ENCODE measurements around the gene FBXL7.

Gene FBXL7

DNA sequence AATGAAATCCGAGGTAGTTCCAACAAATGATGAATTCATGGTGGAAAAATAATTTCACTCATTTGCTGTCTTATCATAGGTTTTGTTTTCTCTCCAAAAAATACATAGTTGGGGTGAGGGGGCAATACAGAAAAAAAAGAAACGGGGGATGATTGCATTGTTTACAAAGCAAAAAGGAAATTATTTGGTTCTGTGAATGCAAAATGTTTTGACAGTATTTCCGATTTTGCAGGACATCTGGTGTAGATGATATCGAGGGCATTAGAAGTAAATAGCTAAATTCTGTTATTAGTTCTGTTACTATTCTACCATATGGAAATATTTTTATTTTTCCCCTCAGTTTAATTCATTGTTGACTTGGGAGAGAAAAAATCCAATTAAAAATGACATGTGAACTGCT lies 477.9 kb downstream of the FBXL7 start:
- no peak for DNase-seq

DNA sequence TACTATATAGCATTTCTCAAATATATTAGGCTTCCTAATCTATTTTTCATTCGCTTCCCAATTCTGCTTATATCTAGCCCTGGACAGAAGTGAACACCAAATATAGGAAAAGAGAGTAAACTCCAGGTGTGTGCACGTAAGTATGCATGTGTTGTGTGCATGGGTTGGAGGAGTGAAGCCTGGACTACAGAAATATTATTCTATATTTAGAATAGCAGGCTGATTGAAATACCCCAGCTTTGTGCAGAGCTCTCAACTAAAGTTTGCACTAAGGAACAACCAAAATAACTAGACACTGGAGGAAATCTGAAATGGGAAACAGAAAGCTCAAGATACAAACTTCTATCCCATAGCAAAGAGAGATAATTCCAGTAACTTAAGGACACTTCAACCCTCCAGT lies 480.9 kb downstream of the FBXL7 start:
- DNase-seq: no peak

DNA sequence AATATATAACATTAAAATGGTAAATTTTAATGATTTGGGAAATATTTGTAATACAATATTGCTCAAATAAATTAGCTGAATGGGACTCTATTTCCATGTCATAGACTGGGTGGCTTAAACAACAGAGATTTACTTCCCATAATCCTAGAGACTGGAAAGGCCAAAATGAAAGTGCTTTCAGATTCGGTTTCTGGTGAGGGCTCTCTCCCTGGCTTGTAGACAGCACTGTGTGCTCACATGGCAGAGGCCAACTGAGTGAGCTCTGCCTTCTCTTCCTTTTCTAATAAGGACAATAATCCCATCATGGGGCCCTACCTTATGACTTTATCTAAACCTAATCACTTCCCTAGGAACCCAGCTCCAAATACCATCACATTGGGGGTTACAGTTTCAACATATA lies 483.4 kb downstream of the FBXL7 start:
- no peak for DNase-seq
